Measurements from ENCODE around the gene TMEM150B. TPM values are rescaled to one million over a fixed set of nuclear protein-coding genes. Genes with fewer than 3 reads are reported as not detected.

Gene TMEM150B
- total and polyA plus RNA-seq, 2 of the 4 experiments (the other 2 are of a cell fraction) = not detected

GRCh38 chr19:55278391-55279135, 46.6 kb downstream of the TMEM150B start:
- H3K4me2 ChIP-seq (ENCODE audit: low read depth, low read length) = 0 out of 2 replicates have a peak overlapping the region, but pooled peaks have one; percentile 91
- H3K4ac ChIP-seq (ENCODE audit: low read depth, low read length) = no peak overlapping the region
- ATAC-seq (ENCODE audit: low read depth) = no peak
- no peaks in the 10 kb centered on the region for H3K9me3 ChIP-seq (ENCODE audit: control insufficient read depth, insufficient read depth, low read length)
- H3K27ac ChIP-seq (ENCODE audit: insufficient read depth, low read length) = no peak overlapping the region
- no peak overlapping the region for H3K4me3 ChIP-seq (ENCODE audit: insufficient read depth, low read depth, low read length)
- no peak overlapping the region for H2BK20ac ChIP-seq (ENCODE audit: low read depth, low read length)
- H4K5ac ChIP-seq (ENCODE audit: low read depth, low read length) = no peak overlapping the region
- peaks cover 17% of the 10 kb centered on the region for H3K36me3 ChIP-seq (ENCODE audit: control insufficient read depth, insufficient read depth, low read length)
- H4K8ac ChIP-seq (ENCODE audit: low read depth in 2 of 2, low read length in 2 of 2) = no peak overlapping the region
- no TSS peak for BruUV-seq (replicated peaks)
- no peak overlapping the region for H3K9ac ChIP-seq (ENCODE audit: low read depth, low read length)
- 0 out of 2 replicates have a peak overlapping the region, but pooled peaks have one; percentile 81 for H2AK5ac ChIP-seq (ENCODE audit: low read depth, low read length)
- dilution Hi-C loops (cut with HindIII; ENCODE audit: low sequenced_read_pairs, unreplicated experiment) = no loop called here
- H3K9me1 ChIP-seq (ENCODE audit: insufficient read depth, low read length) = peaks cover 10% of the 10 kb centered on the region
- ChIA-PET CTCF (no interaction called here), POLR2A (ENCODE audit: unreplicated experiment) (no interaction called here)
- H2BK15ac ChIP-seq (ENCODE audit: low read depth, low read length) = no peak overlapping the region
- peaks cover 13% of the 10 kb centered on the region; the same call in 1 of the 2 replicates for H3K4me1 ChIP-seq (ENCODE audit: control insufficient read depth, insufficient read depth, low read length)
- DNase-seq = no peak
- H3K27me3 ChIP-seq (ENCODE audit: control insufficient read depth, insufficient read depth, low read length) = no peaks in the 10 kb centered on the region
- H3K23ac ChIP-seq (ENCODE audit: low read depth, low read length) = 0 out of 2 replicates have a peak overlapping the region, but pooled peaks have one; percentile 21
- no peak overlapping the region for H2AK9ac ChIP-seq (replicated peaks; ENCODE audit: low read depth, low read length, poor library complexity)
- in situ Hi-C loops (cut with MboI; ENCODE audit: low sequenced_read_pairs) = loop anchor here (25.0 kb wide), 1 partner anchor 359 kb away; the partner anchor contains the start of genes CCDC106, ZNF580 and ZNF581
- no peak overlapping the region for H2BK120ac ChIP-seq (ENCODE audit: low read depth, low read length)
- H2BK5ac ChIP-seq (ENCODE audit: low read depth, low read length, poor library complexity, severe bottlenecking) = no peak overlapping the region
- 90% methylated on average over 6 of the region's 13 CpGs; no CpG with 5 or more reads in 1 of the 2 experiments for WGBS, 2 experiments (ENCODE audit: extremely low coverage in 2 of 2, insufficient read length in 1 of 2)
- H3K14ac ChIP-seq (replicated peaks; ENCODE audit: low read depth, low read length) = no peak overlapping the region
- no peak for TF ChIP-seq CEBPB (IDR thresholded peaks at IDR 0.05; ENCODE audit: low read depth, low read length)
- TF ChIP-seq RCOR1 (IDR thresholded peaks at IDR 0.05; ENCODE audit: insufficient replicate concordance, low read length) = no peak
- no peak for TF ChIP-seq ELK1 (IDR thresholded peaks at IDR 0.05; ENCODE audit: borderline replicate concordance, low read depth, low read length)
- no peak for TF ChIP-seq SMC3 (IDR thresholded peaks at IDR 0.05; ENCODE audit: low read depth, low read length)
- no peak for TF ChIP-seq MAFK (IDR thresholded peaks at IDR 0.05; ENCODE audit: low read depth, low read length)
- no peak for TF ChIP-seq FOS (IDR thresholded peaks at IDR 0.05; ENCODE audit: low read depth, low read length)
- TF ChIP-seq RAD21 (IDR thresholded peaks at IDR 0.05; ENCODE audit: low read length) = no peak
- no peak for TF ChIP-seq RFX5 (IDR thresholded peaks at IDR 0.05; ENCODE audit: low read depth, low read length)
- H3K56ac ChIP-seq (ENCODE audit: extremely low read depth, insufficient read depth, low read length) = no peak overlapping the region
- no peak overlapping the region for H3K18ac ChIP-seq (ENCODE audit: low read depth, low read length)
- H3K79me1 ChIP-seq (ENCODE audit: low read depth in 1 of 2, low read length in 2 of 2) = peaks cover 2 to 22% of the 10 kb centered on the region in 2 experiments; a peak in 3 of 4 replicates
- H4K20me1 ChIP-seq (ENCODE audit: insufficient read depth, low read length) = no peaks in the 10 kb centered on the region; the same call in 1 of the 2 replicates
- no peak overlapping the region for H4K91ac ChIP-seq (ENCODE audit: insufficient read depth, low read depth, low read length)
- intact Hi-C loops (cut with micrococcal nuclease) = no loop called here
- H2AFZ ChIP-seq (replicated peaks; ENCODE audit: low read length, poor library complexity) = no peak overlapping the region

Measured in IMR-90 (cell line).